T-helper 2 cell treated with Interferon-gamma antibody and Interleukin-4, amounts not matched to agents 5 μg/mL and 100 μg/mL, for 36 hours (primary cell): ENCODE measurements around the gene CHD9.
A peak's percentile ranks its signal among the peaks of the same experiment; 100 is the strongest.

ENCODE experiments used
- DNase-seq: peaks from one replicate; pipeline ENCODE4 v3.0.0; 2021; ENCODE audit warnings: low spot score
- H3K27ac Mint-ChIP-seq: one replicate; pipeline ENCODE4 v1.8.0; 2021; ENCODE audit warnings: mild to moderate bottlenecking, mixed read lengths
- H3K27me3 Mint-ChIP-seq: one replicate; pipeline ENCODE4 v1.8.0; 2021; ENCODE audit warnings: low read depth, mixed read lengths
- H3K36me3 Mint-ChIP-seq: one replicate; pipeline ENCODE4 v1.8.0; 2021; ENCODE audit warnings: low read depth, mixed read lengths
- H3K4me1 Mint-ChIP-seq: one replicate; pipeline ENCODE4 v1.8.0; 2021; ENCODE audit warnings: low read depth, mixed read lengths
- H3K4me3 Mint-ChIP-seq: one replicate; pipeline ENCODE4 v1.8.0; 2022; ENCODE audit warnings: mild to moderate bottlenecking, moderate library complexity, mixed read lengths
- H3K9me3 Mint-ChIP-seq: one replicate; pipeline ENCODE4 v1.8.0; 2021; ENCODE audit warnings: mixed read lengths

The CHD9 gene

GRCh38 chr16:53056392-53056881 lies 1.6 kb downstream of the CHD9 start:
- Mint-ChIP-seq H3K36me3 (no peaks in the 10 kb centered on the region), H3K27me3 (no peaks in the 10 kb centered on the region), H3K4me1 (peaks cover 36% of the 10 kb centered on the region), H3K9me3 (no peaks in the 10 kb centered on the region), H3K27ac (no peak overlapping the region), H3K4me3 (peak overlapping the region; percentile 45)
- DNase-seq = no peak

- H3K4me3 Mint-ChIP-seq = no peak overlapping the region
- H3K27me3 Mint-ChIP-seq = no peaks in the 10 kb centered on the region
These were observed 2.9 kb downstream of the CHD9 start for GRCh38 chr16:53057658-53058057.

GRCh38 chr16:53058441-53058840 lies 3.6 kb downstream of the CHD9 start:
- DNase-seq = no peak
- Mint-ChIP-seq H3K4me1 (peaks cover 40% of the 10 kb centered on the region), H3K9me3 (no peaks in the 10 kb centered on the region), H3K36me3 (no peaks in the 10 kb centered on the region), H3K4me3 (no peak overlapping the region), H3K27ac (no peak overlapping the region), H3K27me3 (no peaks in the 10 kb centered on the region)

More at GRCh38 chr16:53057658-53058057, 2.9 kb downstream of the CHD9 start:
- no peak for DNase-seq
- Mint-ChIP-seq H3K27ac (no peak overlapping the region), H3K36me3 (no peaks in the 10 kb centered on the region), H3K4me1 (peaks cover 42% of the 10 kb centered on the region), H3K9me3 (no peaks in the 10 kb centered on the region)

GRCh38 chr16:53058882-53059281 lies 4.1 kb downstream of the CHD9 start:
- H3K4me1 Mint-ChIP-seq = peaks cover 40% of the 10 kb centered on the region
- H3K27ac Mint-ChIP-seq = no peak overlapping the region
- no peaks in the 10 kb centered on the region for H3K36me3 Mint-ChIP-seq
- no peaks in the 10 kb centered on the region for H3K27me3 Mint-ChIP-seq
- no peak overlapping the region for H3K4me3 Mint-ChIP-seq
- H3K9me3 Mint-ChIP-seq = no peaks in the 10 kb centered on the region
- DNase-seq = no peak

- H3K4me3 Mint-ChIP-seq = no peak overlapping the region
- no peak for DNase-seq
- H3K36me3 Mint-ChIP-seq = no peaks in the 10 kb centered on the region
- H3K9me3 Mint-ChIP-seq = no peaks in the 10 kb centered on the region
- no peak overlapping the region for H3K27ac Mint-ChIP-seq
- H3K27me3 Mint-ChIP-seq = no peaks in the 10 kb centered on the region
- H3K4me1 Mint-ChIP-seq = peaks cover 41% of the 10 kb centered on the region
These were observed 4.9 kb downstream of the CHD9 start for GRCh38 chr16:53059672-53060071.

- H3K27ac Mint-ChIP-seq = peak overlapping the region; percentile 64
- H3K4me1 Mint-ChIP-seq = peaks cover 39% of the 10 kb centered on the region
- no peaks in the 10 kb centered on the region for H3K9me3 Mint-ChIP-seq
- peak overlapping the region; percentile 66 for H3K4me3 Mint-ChIP-seq
- DNase-seq = no peak
- no peaks in the 10 kb centered on the region for H3K27me3 Mint-ChIP-seq
- H3K36me3 Mint-ChIP-seq = no peaks in the 10 kb centered on the region
These were observed 6.5 kb downstream of the CHD9 start for GRCh38 chr16:53061256-53061655.

DNA sequence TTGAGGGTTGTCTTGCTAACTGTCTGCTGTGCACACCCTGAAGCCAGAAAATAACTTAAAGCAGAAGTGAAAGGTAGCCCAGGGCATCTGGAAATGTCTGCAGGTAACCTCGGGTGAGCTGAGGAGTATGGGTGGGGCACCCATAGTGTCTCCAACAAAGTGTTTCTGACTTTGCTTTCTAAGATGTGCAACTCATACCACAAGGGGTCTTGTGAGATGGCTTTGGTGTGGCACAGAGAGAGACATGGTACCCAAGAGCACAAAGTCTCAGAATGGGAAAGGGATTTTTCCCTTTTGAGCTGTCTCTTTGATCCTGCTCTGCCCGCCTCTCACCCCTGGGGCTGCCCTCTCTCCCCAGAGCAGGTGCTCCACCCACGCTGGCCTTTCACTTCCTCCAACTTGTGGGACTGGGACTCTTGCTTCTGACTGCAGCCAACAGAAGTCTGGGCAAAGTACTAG lies 6.9 kb downstream of the CHD9 start:
- H3K4me1 Mint-ChIP-seq = peaks cover 37% of the 10 kb centered on the region
- H3K27me3 Mint-ChIP-seq = no peaks in the 10 kb centered on the region
- H3K27ac Mint-ChIP-seq = peak overlapping the region; percentile 71
- no peaks in the 10 kb centered on the region for H3K36me3 Mint-ChIP-seq
- H3K4me3 Mint-ChIP-seq = peak overlapping the region; percentile 66
- no peaks in the 10 kb centered on the region for H3K9me3 Mint-ChIP-seq
- DNase-seq = peak; percentile 54

DNA sequence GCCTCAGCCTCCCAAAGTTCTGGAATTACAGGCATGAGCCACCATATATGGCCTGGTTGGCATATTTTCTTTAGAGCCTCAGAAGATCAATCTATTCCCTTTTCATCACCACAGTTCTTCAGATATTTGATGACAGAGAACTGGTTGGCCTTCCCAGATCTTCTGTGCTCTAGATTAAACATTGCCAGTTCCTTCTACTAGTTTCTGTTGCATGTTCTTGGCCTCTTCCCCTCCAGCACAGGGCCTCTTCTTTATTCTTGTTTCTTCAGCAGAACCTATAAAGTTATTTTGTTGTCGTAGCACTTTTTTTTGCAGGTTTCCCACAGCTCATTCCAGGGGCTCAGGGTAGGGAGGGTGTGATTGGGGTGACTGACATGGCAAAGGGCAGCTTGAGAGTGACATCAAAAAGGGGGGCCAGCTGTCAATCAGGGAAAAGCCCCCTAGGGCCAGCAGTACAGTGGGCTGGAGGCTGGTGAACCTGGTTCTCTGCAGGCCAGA lies 9.3 kb downstream of the CHD9 start:
- Mint-ChIP-seq H3K4me3 (no peak overlapping the region), H3K27ac (no peak overlapping the region), H3K9me3 (no peaks in the 10 kb centered on the region)

DNA sequence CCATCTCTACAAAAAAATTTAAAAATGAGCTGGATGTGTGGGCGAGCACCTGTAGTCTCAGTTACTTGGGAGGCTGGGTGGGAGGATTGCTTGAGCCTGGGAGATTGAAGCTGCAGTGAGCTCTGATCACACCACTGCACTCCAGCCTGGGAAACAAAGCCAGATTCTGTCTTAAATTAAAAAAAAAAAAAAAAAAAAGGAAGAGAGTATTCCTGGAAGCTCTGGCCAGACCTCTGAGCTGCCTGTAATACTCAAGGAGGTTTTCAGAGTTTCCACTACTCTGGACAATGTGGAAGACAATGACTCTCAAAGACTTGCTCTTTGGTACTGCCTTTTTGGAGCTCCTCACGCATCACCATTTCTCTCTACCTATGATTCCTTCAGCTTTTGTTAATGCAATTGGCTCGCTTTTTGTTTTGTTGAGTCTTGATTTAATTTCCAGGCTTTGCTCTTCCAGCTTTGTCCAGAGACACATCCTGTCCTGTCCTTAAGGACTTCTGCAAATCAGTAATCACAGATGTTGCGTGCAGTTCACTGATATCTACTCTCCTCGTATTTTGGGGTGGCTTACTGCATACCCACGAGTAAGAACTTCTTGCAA lies 10.8 kb downstream of the CHD9 start:
- peaks cover 13% of the 10 kb centered on the region for H3K36me3 Mint-ChIP-seq
- peaks cover 51% of the 10 kb centered on the region for H3K4me1 Mint-ChIP-seq
- no peak overlapping the region for H3K4me3 Mint-ChIP-seq
- DNase-seq = no peak
- no peak overlapping the region for H3K27ac Mint-ChIP-seq
- H3K9me3 Mint-ChIP-seq = no peaks in the 10 kb centered on the region
- no peaks in the 10 kb centered on the region for H3K27me3 Mint-ChIP-seq

More for the DNA sequence above, 9.3 kb downstream of the CHD9 start:
- DNase-seq = no peak
- Mint-ChIP-seq H3K36me3 (peaks cover 5% of the 10 kb centered on the region), H3K4me1 (peaks cover 39% of the 10 kb centered on the region), H3K27me3 (no peaks in the 10 kb centered on the region)

- H3K27ac Mint-ChIP-seq = no peak overlapping the region
- DNase-seq = no peak
- H3K27me3 Mint-ChIP-seq = no peaks in the 10 kb centered on the region
- peaks cover 39% of the 10 kb centered on the region for H3K4me1 Mint-ChIP-seq
- no peak overlapping the region for H3K4me3 Mint-ChIP-seq
- peaks cover 13% of the 10 kb centered on the region for H3K36me3 Mint-ChIP-seq
- no peaks in the 10 kb centered on the region for H3K9me3 Mint-ChIP-seq
These were observed 12.9 kb downstream of the CHD9 start for GRCh38 chr16:53067675-53068074.

DNA sequence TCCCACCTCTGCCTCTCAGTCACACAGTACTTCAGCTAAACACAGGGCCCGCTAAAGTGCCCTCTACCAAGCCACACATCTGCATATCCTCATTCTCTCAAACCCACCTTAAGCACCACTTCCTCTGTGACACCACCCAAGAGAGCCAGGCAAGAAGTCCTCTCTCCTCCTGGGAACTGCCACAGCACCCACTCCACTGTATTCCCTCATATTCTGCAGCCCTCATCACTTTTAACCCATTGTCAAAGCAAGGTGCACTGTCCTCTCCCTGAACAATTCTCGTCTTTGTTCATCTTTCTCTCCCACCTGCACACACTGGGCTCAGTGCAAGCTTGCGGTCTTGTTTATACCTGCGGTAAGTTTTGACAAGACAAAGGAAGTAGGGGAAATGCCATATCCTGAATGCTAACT lies 13.6 kb downstream of the CHD9 start:
- H3K9me3 Mint-ChIP-seq = peaks cover 4% of the 10 kb centered on the region
- peak overlapping the region; percentile 56 for H3K27ac Mint-ChIP-seq
- no peaks in the 10 kb centered on the region for H3K27me3 Mint-ChIP-seq
- H3K36me3 Mint-ChIP-seq = peaks cover 13% of the 10 kb centered on the region
- DNase-seq = no peak
- peak overlapping the region; percentile 38 for H3K4me3 Mint-ChIP-seq
- H3K4me1 Mint-ChIP-seq = peaks cover 39% of the 10 kb centered on the region

DNA sequence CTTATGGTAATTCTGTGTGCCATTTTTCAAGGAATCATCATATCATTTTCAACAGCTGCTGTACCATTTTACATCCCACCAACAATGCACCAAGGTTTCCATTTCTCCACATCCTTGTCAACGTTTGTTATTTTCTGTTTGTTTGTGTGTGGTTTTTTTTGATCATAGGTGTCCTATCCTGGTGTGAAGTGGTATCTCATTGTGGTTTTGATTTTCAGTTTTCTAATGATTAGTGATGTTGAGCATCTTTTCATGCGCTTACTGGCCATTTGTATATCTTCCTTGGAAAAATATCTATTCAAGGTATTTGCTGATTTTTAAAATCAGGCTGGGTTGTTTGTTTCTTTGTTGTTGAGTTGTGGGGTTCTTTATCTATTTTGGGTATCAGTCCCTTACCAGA lies 15.0 kb downstream of the CHD9 start:
- H3K4me3 Mint-ChIP-seq = no peak overlapping the region
- no peaks in the 10 kb centered on the region for H3K27me3 Mint-ChIP-seq
- no peak for DNase-seq
- H3K4me1 Mint-ChIP-seq = peaks cover 33% of the 10 kb centered on the region
- peaks cover 13% of the 10 kb centered on the region for H3K9me3 Mint-ChIP-seq
- H3K27ac Mint-ChIP-seq = no peak overlapping the region
- H3K36me3 Mint-ChIP-seq = peaks cover 23% of the 10 kb centered on the region

DNA sequence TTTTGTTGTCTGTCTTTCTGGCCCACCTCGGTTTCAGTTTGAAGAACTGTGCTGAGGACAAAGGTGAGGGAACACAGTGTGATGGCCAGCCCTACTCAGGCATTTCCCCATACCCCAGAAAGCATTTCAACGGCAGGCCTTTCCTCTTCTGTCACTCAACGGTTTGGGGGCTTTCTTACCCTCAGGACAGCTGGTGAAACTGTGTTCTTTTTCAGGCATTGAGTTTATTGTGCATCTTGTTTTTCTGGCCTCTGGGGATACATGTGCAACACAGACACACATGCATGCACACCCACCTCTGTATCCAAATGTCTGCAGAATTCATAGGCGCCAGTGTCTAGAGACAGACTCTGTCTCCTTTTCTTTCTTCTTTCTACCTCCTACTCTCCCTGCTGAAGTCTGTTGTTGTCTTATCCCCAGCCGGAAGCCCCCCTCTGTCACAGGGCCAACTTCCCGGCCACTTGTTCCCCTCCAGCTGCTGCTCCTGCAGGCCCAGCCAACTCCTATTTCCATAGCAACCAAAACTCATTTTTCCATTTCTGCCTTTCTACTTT lies 17.0 kb downstream of the CHD9 start:
- no peak overlapping the region for H3K27ac Mint-ChIP-seq
- DNase-seq = no peak
- no peak overlapping the region for H3K4me3 Mint-ChIP-seq
- H3K36me3 Mint-ChIP-seq = peaks cover 31% of the 10 kb centered on the region
- peaks cover 26% of the 10 kb centered on the region for H3K4me1 Mint-ChIP-seq
- H3K27me3 Mint-ChIP-seq = no peaks in the 10 kb centered on the region
- H3K9me3 Mint-ChIP-seq = peaks cover 20% of the 10 kb centered on the region

DNA sequence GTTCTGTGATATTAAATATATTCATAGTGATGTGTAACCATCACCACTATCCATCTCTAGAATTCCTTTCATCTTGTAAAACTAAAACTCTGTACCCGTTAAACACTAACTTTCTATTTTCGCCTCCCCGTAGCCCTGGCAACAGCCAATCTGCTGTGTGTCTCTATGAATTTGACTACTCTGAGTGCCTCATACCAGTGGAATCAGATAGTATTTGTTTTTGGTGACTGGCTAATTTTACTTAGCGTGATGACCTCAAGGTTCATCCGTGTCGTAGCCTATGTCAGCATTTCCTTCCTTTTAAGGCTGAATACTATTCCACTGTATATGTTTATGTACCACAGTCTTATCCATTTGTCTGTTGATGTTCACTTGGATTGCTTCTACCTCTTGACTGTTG lies 18.2 kb downstream of the CHD9 start:
- Mint-ChIP-seq H3K27ac (no peak overlapping the region), H3K36me3 (peaks cover 30% of the 10 kb centered on the region), H3K27me3 (no peaks in the 10 kb centered on the region), H3K4me3 (no peak overlapping the region), H3K4me1 (peaks cover 20% of the 10 kb centered on the region), H3K9me3 (peaks cover 21% of the 10 kb centered on the region)
- no peak for DNase-seq
